Putamen (tissue), 1 donor: Measurements from ENCODE around the gene MLLT10.

Experiments
- DNase-seq: peaks from one replicate; pipeline ENCODE4 v3.0.0-alpha.2; 2016; ENCODE audit warnings: low spot score

MLLT10 gene

GRCh38 chr10:21533467-21534279, at the start of gene MLLT10:
Gene MLLT10 (plus strand): TSS chr10:21534232. CDS start chr10:21534645, 413 bp downstream.
- DNase-seq = peak; percentile 94

- DNase-seq = no peak
These were observed 46.4 kb upstream of the MLLT10 start for GRCh38 chr10:21487416-21488180.

- no peak for DNase-seq
These were observed 45.6 kb upstream of the MLLT10 start for GRCh38 chr10:21488246-21488956.

GRCh38 chr10:21488957-21489446, 45.0 kb upstream of the MLLT10 start:
- DNase-seq = no peak

GRCh38 chr10:21490028-21490710, 43.9 kb upstream of the MLLT10 start:
- no peak for DNase-seq

- no peak for DNase-seq
These were observed 43.3 kb upstream of the MLLT10 start for GRCh38 chr10:21490711-21491105.

- DNase-seq = no peak
These were observed 41.6 kb upstream of the MLLT10 start for GRCh38 chr10:21492421-21492820.

- DNase-seq = no peak
These were observed 40.2 kb upstream of the MLLT10 start for GRCh38 chr10:21493784-21494183.

GRCh38 chr10:21494191-21495001, 39.6 kb upstream of the MLLT10 start:
- DNase-seq = no peak

GRCh38 chr10:21495002-21495751, 38.9 kb upstream of the MLLT10 start:
- DNase-seq = no peak

- peak; percentile 87 for DNase-seq
These were observed 38.2 kb upstream of the MLLT10 start for GRCh38 chr10:21495752-21496342.

GRCh38 chr10:21496343-21497176, 37.5 kb upstream of the MLLT10 start:
- DNase-seq = peak; percentile 74

GRCh38 chr10:21497177-21497807, 36.7 kb upstream of the MLLT10 start:
- DNase-seq = peak; percentile 74

GRCh38 chr10:21498377-21498776, 35.7 kb upstream of the MLLT10 start:
- DNase-seq = no peak

GRCh38 chr10:21498986-21499385, 35.0 kb upstream of the MLLT10 start:
- DNase-seq = no peak

GRCh38 chr10:21499701-21500577, 34.1 kb upstream of the MLLT10 start:
- DNase-seq = no peak

- DNase-seq = no peak
These were observed 33.5 kb upstream of the MLLT10 start for GRCh38 chr10:21500578-21500910.
